ENCODE measurements around the gene RUNDC3A. TPM values are rescaled to one million over a fixed set of nuclear protein-coding genes. Genes with fewer than 3 reads are reported as not detected.

The RUNDC3A gene
- 40.9 and 41.5 TPM in 2 replicates for polyA plus RNA-seq

DNA sequence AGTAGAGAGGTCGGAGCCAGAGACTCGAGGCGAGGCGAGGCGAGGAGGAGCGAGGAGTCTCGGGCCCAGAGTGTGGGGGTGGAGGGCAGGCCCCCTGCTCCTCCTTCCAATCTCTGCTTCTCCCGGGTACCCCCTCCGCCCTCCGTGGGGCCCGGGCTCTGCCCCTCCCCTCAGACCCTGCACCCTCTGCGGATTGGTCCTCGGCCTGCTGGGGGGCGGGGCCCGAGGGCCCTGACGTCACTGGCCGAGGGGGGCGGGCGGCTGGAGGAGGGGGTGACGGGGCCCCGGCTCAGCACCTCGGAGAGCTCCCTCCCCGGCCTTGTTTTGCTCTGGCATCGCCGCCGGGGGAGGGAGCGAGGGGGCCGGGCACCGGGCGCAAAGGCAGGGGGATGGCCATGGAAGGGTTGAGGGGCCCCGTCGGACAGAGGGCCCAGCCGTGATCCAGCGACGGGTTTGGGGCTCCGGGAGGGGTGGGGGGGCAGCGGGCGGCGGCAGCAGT lies at the start of gene RUNDC3A:
TSS of gene RUNDC3A (plus strand) at position 282 of the 499 bp plus-strand sequence. CDS start 232 bp downstream, outside the sequence.

GRCh38 chr17:44267818-44268490 lies 40.4 kb upstream of the RUNDC3A start, which contains the start of gene SLC4A1:
SLC4A1 (minus strand) TSS chr17:44268135; CDS start chr17:44262866, 5,269 bp downstream.

GRCh38 chr17:44324571-44325275 lies 16.3 kb downstream of the RUNDC3A start, which contains the start of gene SLC25A39:
SLC25A39 (minus strand) TSS chr17:44324823; CDS start chr17:44323562, 1,261 bp downstream.

GRCh38 chr17:44344939-44345453 lies 36.6 kb downstream of the RUNDC3A start, which contains the start of gene GRN:
GRN (plus strand) TSS chr17:44345302; CDS start chr17:44349165, 3,863 bp downstream.

DNA sequence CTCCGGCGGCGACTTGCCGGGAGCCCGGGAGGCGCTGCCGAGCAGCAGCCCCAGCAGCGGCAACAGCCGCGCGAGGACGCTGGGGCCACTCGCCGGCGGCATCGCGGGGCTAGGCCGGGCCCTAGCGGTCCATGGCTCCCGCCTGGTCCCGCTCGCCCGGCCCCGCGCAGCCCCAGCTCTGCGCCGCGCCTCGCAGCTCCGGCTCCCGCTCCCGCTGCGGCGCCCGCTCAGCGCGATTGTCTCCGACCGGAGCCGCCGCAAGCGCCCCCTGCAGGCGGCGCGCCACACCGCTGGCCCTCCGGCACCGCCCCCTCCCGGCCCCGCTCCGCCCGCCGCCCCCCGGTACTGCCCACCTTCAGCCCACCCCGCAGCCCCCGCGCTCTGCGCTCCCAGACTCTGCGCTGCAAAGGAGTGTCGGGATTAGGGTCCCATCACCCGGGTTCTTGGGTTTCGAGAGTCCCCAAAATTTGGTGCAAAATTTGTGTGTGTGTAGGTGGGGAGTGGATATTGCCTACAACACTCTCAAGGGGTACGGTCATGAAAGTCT lies 55.3 kb downstream of the RUNDC3A start, which contains the start of gene FAM171A2:
TSS of gene FAM171A2 (minus strand) at position 241 of the 547 bp plus-strand sequence. CDS start at position 102, 139 bp downstream.

Other genes with a start within 250 kb of the RUNDC3A start
- gene LSM12, start 241.9 kb upstream of the RUNDC3A start, polyA plus RNA-seq, result 20.8 and 42.8 TPM in 2 replicates
- 57.5 and 128 TPM in 2 replicates for gene G6PC3, start 237.9 kb upstream of the RUNDC3A start, polyA plus RNA-seq
- gene HDAC5, start 185.0 kb upstream of the RUNDC3A start, polyA plus RNA-seq, result 1.7 and 4.2 TPM in 2 replicates
- gene HROB, start 166.7 kb upstream of the RUNDC3A start, polyA plus RNA-seq, result 0.20 and 1.3 TPM in 2 replicates
- gene ASB16, start 137.9 kb upstream of the RUNDC3A start, polyA plus RNA-seq, result not detected in 2 replicates
- gene TMUB2, start 121.6 kb upstream of the RUNDC3A start, polyA plus RNA-seq, result 12.4 and 24.1 TPM in 2 replicates
- 0.93 and 1.9 TPM in 2 replicates for gene ATXN7L3, start 108.7 kb upstream of the RUNDC3A start, polyA plus RNA-seq
- 5.1 and 7.0 TPM in 2 replicates for gene UBTF, start 88.9 kb upstream of the RUNDC3A start, polyA plus RNA-seq
- not detected in 2 replicates for gene SLC4A1, start 40.5 kb upstream of the RUNDC3A start, polyA plus RNA-seq
- 5.0 and 6.5 TPM in 2 replicates for gene SLC25A39, start 16.2 kb downstream of the RUNDC3A start, polyA plus RNA-seq
- 22.6 and 29.9 TPM in 2 replicates for gene GRN, start 36.7 kb downstream of the RUNDC3A start, polyA plus RNA-seq
- gene FAM171A2, start 55.3 kb downstream of the RUNDC3A start, polyA plus RNA-seq, result 0.27 and 0.59 TPM in 2 replicates
- not detected in 2 replicates for gene ITGA2B, start 81.0 kb downstream of the RUNDC3A start, polyA plus RNA-seq
- gene GPATCH8, start 194.8 kb downstream of the RUNDC3A start, polyA plus RNA-seq, result 20.3 and 23.5 TPM in 2 replicates
- not detected in 2 replicates for gene FZD2, start 248.9 kb downstream of the RUNDC3A start, polyA plus RNA-seq